Tibial artery (tissue), 4 donors: ENCODE measurements around the gene SRRM2.

Experiments
- DNase-seq, 2 donors: peaks; one replicate each; pipeline ENCODE4 v3.0.0-alpha.2; 2019
- H3K27ac ChIP-seq, 2 donors: fragments of 200-600 bp; sonication (generic) in 1 of 2; 1 replicate in 1 of 2; 2 replicates in 1 of 2; pipeline ENCODE4 v1.5.1; 2018 to 2019; ENCODE audit warnings: mild to moderate bottlenecking in 1 of 2
- H3K27me3 ChIP-seq, 2 donors: fragments of 200-600 bp; sonication (generic) in 1 of 2; one replicate each; pipeline versions ENCODE4 v1.5.1 to v1.6.0; 2016 to 2019
- H3K36me3 ChIP-seq, 3 donors: fragments of 200-600 bp; sonication (generic) in 2 of 3; one replicate each; pipeline ENCODE4 v1.5.1; 2016 to 2019; ENCODE audit warnings: mild to moderate bottlenecking in 2 of 3
- H3K4me1 ChIP-seq, 4 donors: fragments of 200-600 bp; sonication (generic) in 2 of 4; 1 replicate in 3 of 4; 2 replicates in 1 of 4; pipeline ENCODE4 v1.5.1; 2016 to 2019
- H3K4me3 ChIP-seq, 2 donors: fragments of 200-600 bp; sonication (generic) in 1 of 2; 1 replicate in 1 of 2; 2 replicates in 1 of 2; pipeline ENCODE4 v1.5.1; 2018 to 2019; ENCODE audit warnings: mild to moderate bottlenecking in 2 of 2
- H3K9me3 ChIP-seq, 3 donors: fragments of 200-600 bp; sonication (generic) in 1 of 3; one replicate each; pipeline ENCODE4 v1.5.1; 2016 to 2019
- CTCF ChIP-seq, 2 experiments: fragments of 200-600 bp in 1 of 2; fragments of 450-650 bp in 1 of 2; IDR thresholded peaks; one replicate each; pipeline ENCODE4 v1.5.1; 2017 to 2019; ENCODE audit warnings: antibody characterized with exemption in 2 of 2, mild to moderate bottlenecking in 1 of 2, moderate library complexity in 1 of 2
- intact Hi-C: fragments of 100-400 bp; cut with DNase I; formaldehyde crosslinking; loops from one replicate; pipeline ENCODE4 v1.15.0; 2023; ENCODE audit warnings: low total_unique reads

SRRM2 gene

GRCh38 chr16:2709588-2709984 is 42.9 kb upstream of the SRRM2 start:
- Histone ChIP-seq H3K27ac (no peak overlapping the region), H3K4me1 (no peaks in the 10 kb centered on the region), H3K27me3 (no peaks in the 10 kb centered on the region), H3K9me3 (no peaks in the 10 kb centered on the region), H3K4me3 (no peak overlapping the region), H3K36me3 (peaks cover 30 to 58% (median 51%) of the 10 kb centered on the region in 3 donors)
- TF ChIP-seq CTCF (IDR thresholded peaks at IDR 0.05): no peak
- intact Hi-C loops: no loop called here
- DNase-seq: no peak

- H3K27ac ChIP-seq: no peak overlapping the region
- no peak overlapping the region for H3K4me3 ChIP-seq
- no peaks in the 10 kb centered on the region for H3K9me3 ChIP-seq
- H3K36me3 ChIP-seq: peaks cover 28 to 52% (median 45%) of the 10 kb centered on the region in 3 donors
- DNase-seq: peak in 1 of 2 donors; percentile 58
- TF ChIP-seq CTCF (IDR thresholded peaks at IDR 0.05): no peak
- peaks cover 0 to 1% of the 10 kb centered on the region in 2 donors for H3K27me3 ChIP-seq
- H3K4me1 ChIP-seq: no peaks in the 10 kb centered on the region
- intact Hi-C loops: no loop called here
Measured at GRCh38 chr16:2710021-2710710, 42.3 kb upstream of the SRRM2 start.

- DNase-seq: no peak
- Histone ChIP-seq H3K36me3 (peaks cover 22 to 46% (median 39%) of the 10 kb centered on the region in 3 donors), H3K4me1 (peaks cover 0 to 5% (median 2%) of the 10 kb centered on the region in 4 donors), H3K9me3 (no peaks in the 10 kb centered on the region), H3K27me3 (peaks cover 0 to 7% of the 10 kb centered on the region in 2 donors), H3K27ac (no peak overlapping the region), H3K4me3 (no peak overlapping the region)
- no peak for TF ChIP-seq CTCF (IDR thresholded peaks at IDR 0.05)
- intact Hi-C loops: no loop called here
Measured at GRCh38 chr16:2710711-2711231, 41.7 kb upstream of the SRRM2 start.

GRCh38 chr16:2711370-2712062 is 40.9 kb upstream of the SRRM2 start:
- Histone ChIP-seq H3K36me3 (peaks cover 21 to 39% (median 33%) of the 10 kb centered on the region in 3 donors), H3K4me1 (peaks cover 0 to 6% (median 3%) of the 10 kb centered on the region in 4 donors), H3K27me3 (peaks cover 0 to 15% of the 10 kb centered on the region in 2 donors), H3K4me3 (no peak overlapping the region), H3K9me3 (no peaks in the 10 kb centered on the region), H3K27ac (no peak overlapping the region)
- intact Hi-C loops: no loop called here
- no peak for TF ChIP-seq CTCF (IDR thresholded peaks at IDR 0.05)
- peak in 1 of 2 donors; percentile 55 for DNase-seq

GRCh38 chr16:2712063-2712441 is 40.4 kb upstream of the SRRM2 start:
- intact Hi-C loops: no loop called here
- Histone ChIP-seq H3K27me3 (peaks cover 0 to 20% of the 10 kb centered on the region in 2 donors), H3K9me3 (no peaks in the 10 kb centered on the region), H3K4me1 (peaks cover 0 to 6% (median 3%) of the 10 kb centered on the region in 4 donors), H3K4me3 (no peak overlapping the region), H3K27ac (no peak overlapping the region), H3K36me3 (peaks cover 19 to 33% (median 31%) of the 10 kb centered on the region in 3 donors)
- TF ChIP-seq CTCF (IDR thresholded peaks at IDR 0.05): no peak
- no peak for DNase-seq
